Measurements from ENCODE around the gene ABCA4.

ABCA4 gene

GRCh38 chr1:94045465-94046056 lies 75.4 kb downstream of the ABCA4 start:
- TF ChIP-seq CTCF (IDR thresholded peaks at IDR 0.05), result no peak
- Histone ChIP-seq H3K27me3 (peaks cover 23% of the 10 kb centered on the region), H3K4me3 (ENCODE audit: low read depth in 1 of 2, low read length in 1 of 2) (peak overlapping the region in 1 of 2 experiments; percentile 20), H3K9me3 (no peaks in the 10 kb centered on the region), H3K36me3 (no peaks in the 10 kb centered on the region), H3K4me1 (ENCODE audit: control insufficient read depth in 1 of 2, insufficient read depth in 1 of 2, low read depth in 1 of 2, low read length in 1 of 2) (peaks cover 7 to 16% of the 10 kb centered on the region in 2 experiments), H3K27ac (no peak overlapping the region)

- peaks cover 23% of the 10 kb centered on the region for H3K27me3 ChIP-seq
- no peak for TF ChIP-seq CTCF (IDR thresholded peaks at IDR 0.05)
- no peak overlapping the region for H3K4me3 ChIP-seq (ENCODE audit: low read depth in 1 of 2, low read length in 1 of 2)
- peaks cover 7 to 16% of the 10 kb centered on the region in 2 experiments for H3K4me1 ChIP-seq (ENCODE audit: control insufficient read depth in 1 of 2, insufficient read depth in 1 of 2, low read depth in 1 of 2, low read length in 1 of 2)
- peak overlapping the region; percentile 69 for H3K27ac ChIP-seq
- no peaks in the 10 kb centered on the region for H3K9me3 ChIP-seq
- no peaks in the 10 kb centered on the region for H3K36me3 ChIP-seq
Observed at GRCh38 chr1:94044891-94045290, 76.1 kb downstream of the ABCA4 start.

- TF ChIP-seq CTCF (IDR thresholded peaks at IDR 0.05), result no peak
- Histone ChIP-seq H3K4me3 (ENCODE audit: low read depth in 1 of 2, low read length in 1 of 2) (no peak overlapping the region), H3K36me3 (no peaks in the 10 kb centered on the region), H3K9me3 (no peaks in the 10 kb centered on the region), H3K4me1 (ENCODE audit: control insufficient read depth in 1 of 2, insufficient read depth in 1 of 2, low read depth in 1 of 2, low read length in 1 of 2) (peaks cover 7 to 16% of the 10 kb centered on the region in 2 experiments), H3K27ac (peak overlapping the region; percentile 69), H3K27me3 (peaks cover 23% of the 10 kb centered on the region)
Observed at GRCh38 chr1:94044290-94044790, 76.6 kb downstream of the ABCA4 start.

GRCh38 chr1:94043738-94044289 lies 77.1 kb downstream of the ABCA4 start:
- Histone ChIP-seq H3K27me3 (peaks cover 23% of the 10 kb centered on the region), H3K4me3 (ENCODE audit: low read depth in 1 of 2, low read length in 1 of 2) (no peak overlapping the region), H3K4me1 (ENCODE audit: control insufficient read depth in 1 of 2, insufficient read depth in 1 of 2, low read depth in 1 of 2, low read length in 1 of 2) (peaks cover 7 to 16% of the 10 kb centered on the region in 2 experiments), H3K27ac (peak overlapping the region; percentile 69), H3K9me3 (no peaks in the 10 kb centered on the region), H3K36me3 (no peaks in the 10 kb centered on the region)
- TF ChIP-seq CTCF (IDR thresholded peaks at IDR 0.05), result no peak

- TF ChIP-seq CTCF (IDR thresholded peaks at IDR 0.05), result no peak
- Histone ChIP-seq H3K4me1 (ENCODE audit: control insufficient read depth in 1 of 2, insufficient read depth in 1 of 2, low read depth in 1 of 2, low read length in 1 of 2) (peaks cover 7 to 23% of the 10 kb centered on the region in 2 experiments), H3K9me3 (no peaks in the 10 kb centered on the region), H3K4me3 (ENCODE audit: low read depth in 1 of 2, low read length in 1 of 2) (no peak overlapping the region), H3K27ac (no peak overlapping the region), H3K27me3 (peaks cover 21% of the 10 kb centered on the region), H3K36me3 (no peaks in the 10 kb centered on the region)
Observed at GRCh38 chr1:94042388-94042787, 78.6 kb downstream of the ABCA4 start.

Measured in neutrophil (primary cell).